MV-4-11 (cell line): Measurements from ENCODE around the gene MAST4.

Source experiments
- DNase-seq: peaks from one replicate; lab custom pipeline; 2025; lab: John Stamatoyannopoulos, UW

Gene MAST4

GRCh38 chr5:67190410-67190809, 594.2 kb downstream of the MAST4 start:
- DNase-seq = peak; percentile 22

- DNase-seq = no peak
Observed at GRCh38 chr5:67190861-67191260, 594.7 kb downstream of the MAST4 start.

DNA sequence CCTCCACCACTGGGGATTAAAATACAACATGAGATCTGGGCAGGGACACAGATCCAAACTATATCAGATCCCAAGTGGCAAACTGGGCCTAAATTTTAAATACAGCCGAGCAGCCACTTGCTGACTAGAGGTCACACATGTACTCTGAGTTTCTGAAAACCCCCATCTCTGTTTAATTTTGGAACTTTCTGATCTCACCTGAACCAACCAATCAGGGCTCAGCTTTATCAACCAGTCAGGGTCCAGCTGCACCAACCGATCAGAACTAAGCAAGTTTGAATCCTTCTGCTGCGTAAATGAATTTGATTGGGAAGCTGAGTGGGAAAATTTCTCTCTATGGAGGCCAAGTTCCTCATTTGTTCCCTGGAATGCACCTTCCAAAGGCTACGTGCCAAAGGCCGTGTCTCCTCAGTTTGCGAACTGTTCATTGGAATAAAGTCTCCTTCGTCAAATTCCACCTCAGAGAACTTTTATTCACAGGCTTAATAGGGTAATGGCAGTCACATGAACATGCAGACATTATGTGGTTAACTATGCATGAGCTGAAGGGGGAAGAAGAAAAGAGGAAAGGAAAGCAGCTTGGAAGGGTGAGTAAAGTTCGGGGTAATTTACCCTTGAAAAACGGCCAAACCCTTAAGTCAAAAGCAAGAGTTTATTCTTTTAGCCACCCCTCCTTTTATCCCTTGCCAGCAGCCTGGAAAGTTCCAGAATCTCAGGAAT, 596.7 kb downstream of the MAST4 start:
- DNase-seq = peak; percentile 92

- no peak for DNase-seq
Observed at GRCh38 chr5:67193439-67193807, 597.2 kb downstream of the MAST4 start.

DNA sequence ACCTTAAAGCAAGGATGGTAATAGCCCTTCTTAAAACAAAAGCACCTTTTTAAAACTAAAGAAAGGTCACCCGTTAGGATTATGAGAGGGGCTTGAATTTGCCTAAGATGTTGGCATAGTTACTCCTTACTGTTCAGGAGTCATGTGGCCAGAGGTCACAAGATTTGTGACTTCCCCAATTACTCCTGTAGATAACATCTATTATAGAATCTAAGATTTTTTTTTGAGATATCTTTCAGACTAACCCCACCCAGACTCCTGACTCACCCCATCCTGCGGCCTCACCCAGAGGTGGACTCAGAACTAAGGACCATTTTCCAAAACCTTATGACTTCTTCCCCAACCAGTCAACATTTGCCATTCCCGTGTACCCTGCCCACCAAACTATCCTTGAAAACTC, 598.0 kb downstream of the MAST4 start:
- peak; percentile 54 for DNase-seq

GRCh38 chr5:67195406-67196275, 599.4 kb downstream of the MAST4 start:
- peak; percentile 66 for DNase-seq

DNA sequence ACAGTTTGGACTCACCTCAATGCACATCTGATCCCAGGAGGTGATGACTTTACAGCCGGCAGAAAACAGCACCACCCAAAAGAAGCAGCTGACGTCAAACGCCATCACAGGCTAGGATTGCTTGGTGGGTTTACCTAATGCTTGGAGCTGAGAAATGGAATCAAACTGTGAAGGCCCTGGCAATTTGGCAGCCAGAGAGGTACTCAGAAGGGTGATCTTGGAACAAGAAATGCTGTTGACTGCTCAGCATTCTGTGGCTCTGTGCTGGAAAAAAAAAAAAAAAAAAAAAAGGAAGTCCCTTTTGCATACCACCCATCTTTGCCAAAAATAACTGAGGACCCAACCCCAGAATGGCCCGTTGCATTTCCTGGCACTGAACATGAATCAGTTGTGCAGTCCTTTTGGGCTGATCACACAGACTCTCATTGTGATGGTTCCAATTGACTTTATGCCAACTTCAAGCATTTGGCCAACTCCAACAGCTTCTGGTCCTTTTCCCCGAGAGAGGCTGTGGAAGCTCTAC, 600.4 kb downstream of the MAST4 start, which contains the start of gene CD180:
TSS of gene CD180 (minus strand) at position 263 of the 523 bp plus-strand sequence. CDS start at position 105, 158 bp downstream.
- peak; percentile 70 for DNase-seq

- DNase-seq = no peak
Observed at GRCh38 chr5:67197536-67197935, 601.3 kb downstream of the MAST4 start.

DNA sequence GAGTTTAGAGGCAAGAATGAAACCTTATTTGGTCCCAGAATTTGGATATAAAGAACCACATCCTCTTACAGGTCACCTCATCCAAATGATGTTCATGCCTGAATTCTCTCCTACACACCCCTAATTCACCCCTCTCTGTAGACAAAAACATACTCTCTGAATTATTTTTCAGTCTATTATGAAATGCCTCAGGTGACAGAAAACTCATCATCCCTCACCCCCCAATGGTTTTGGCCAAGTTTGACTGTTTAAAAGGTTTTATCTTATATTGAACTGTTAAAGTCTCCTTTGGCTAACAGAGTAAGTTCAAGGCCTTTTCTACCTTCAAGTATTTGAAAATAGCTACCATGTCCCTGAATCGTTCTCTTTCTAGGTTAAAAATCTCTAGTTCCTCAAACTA, 602.7 kb downstream of the MAST4 start:
- DNase-seq = no peak

DNA sequence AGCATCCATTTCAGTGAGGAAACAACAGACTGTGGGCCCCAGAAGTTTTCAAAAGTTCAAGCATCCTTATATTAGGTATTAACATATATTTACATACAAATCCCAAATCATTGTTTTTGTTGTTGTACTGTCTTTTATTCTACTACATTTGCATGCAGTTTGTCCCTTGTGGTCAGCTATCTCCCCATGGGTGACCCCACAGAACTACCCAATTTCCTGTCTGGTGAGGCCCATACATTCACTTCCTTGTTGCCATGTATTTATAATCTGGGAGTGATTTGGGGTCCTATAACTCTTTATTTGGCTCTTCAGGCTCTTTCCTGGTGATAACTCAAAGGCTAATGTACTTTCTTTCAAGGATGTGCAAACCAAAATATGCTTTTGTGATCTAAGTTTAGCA, 603.7 kb downstream of the MAST4 start:
- DNase-seq = peak; percentile 58

- DNase-seq = no peak
Observed at GRCh38 chr5:67200809-67201562, 604.8 kb downstream of the MAST4 start.

GRCh38 chr5:67201897-67202549, 605.8 kb downstream of the MAST4 start:
- peak; percentile 22 for DNase-seq

GRCh38 chr5:67202828-67203227, 606.6 kb downstream of the MAST4 start:
- peak; percentile 89 for DNase-seq

- peak; percentile 37 for DNase-seq
Observed at GRCh38 chr5:67203701-67204074, 607.5 kb downstream of the MAST4 start.

GRCh38 chr5:67204821-67205220, 608.6 kb downstream of the MAST4 start:
- DNase-seq = no peak

DNA sequence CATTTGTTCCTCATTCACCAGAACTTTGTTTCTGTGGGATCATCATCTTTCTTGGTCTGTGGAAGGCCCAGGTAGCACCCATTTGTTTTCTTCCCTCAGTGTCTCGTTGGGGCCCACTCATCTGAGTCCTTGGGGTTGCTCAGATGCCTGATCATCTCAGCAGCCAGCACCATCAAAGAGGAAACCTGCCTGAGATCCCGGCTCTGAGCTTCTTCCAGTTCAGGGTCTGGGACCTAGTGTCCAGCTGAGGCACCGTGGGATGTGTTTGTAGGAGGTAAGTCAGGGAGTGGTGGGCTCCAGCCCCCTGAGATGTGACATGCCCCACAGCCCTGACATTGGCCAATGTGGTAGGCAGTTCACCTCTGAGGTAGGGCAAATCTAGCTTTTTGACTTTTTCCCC, 609.8 kb downstream of the MAST4 start:
- no peak for DNase-seq

GRCh38 chr5:67206461-67206860, 610.3 kb downstream of the MAST4 start:
- DNase-seq = peak; percentile 59

DNA sequence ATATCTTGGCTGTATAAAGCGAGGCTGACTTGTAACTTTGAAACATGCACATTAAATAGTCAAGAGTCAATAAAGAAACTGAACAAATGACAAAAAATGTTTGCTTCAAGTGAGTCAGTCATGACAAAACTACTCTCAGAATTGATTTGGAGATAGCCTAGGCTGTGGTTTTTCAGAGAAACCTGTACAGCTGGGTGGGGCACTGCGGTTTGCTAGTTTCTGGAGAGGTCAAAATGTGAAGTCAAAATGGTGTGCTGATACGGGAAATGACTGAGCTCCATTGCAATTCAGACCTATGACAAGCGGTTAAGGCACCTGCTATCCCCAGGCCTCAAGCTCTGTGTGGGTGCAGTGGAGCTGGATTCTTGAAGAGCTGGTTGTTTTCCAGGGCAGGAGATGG, 610.7 kb downstream of the MAST4 start:
- DNase-seq = peak; percentile 97

GRCh38 chr5:67208403-67208802, 612.2 kb downstream of the MAST4 start:
- DNase-seq = no peak

- DNase-seq = peak; percentile 68
Observed at GRCh38 chr5:67209141-67209771, 613.1 kb downstream of the MAST4 start.

DNA sequence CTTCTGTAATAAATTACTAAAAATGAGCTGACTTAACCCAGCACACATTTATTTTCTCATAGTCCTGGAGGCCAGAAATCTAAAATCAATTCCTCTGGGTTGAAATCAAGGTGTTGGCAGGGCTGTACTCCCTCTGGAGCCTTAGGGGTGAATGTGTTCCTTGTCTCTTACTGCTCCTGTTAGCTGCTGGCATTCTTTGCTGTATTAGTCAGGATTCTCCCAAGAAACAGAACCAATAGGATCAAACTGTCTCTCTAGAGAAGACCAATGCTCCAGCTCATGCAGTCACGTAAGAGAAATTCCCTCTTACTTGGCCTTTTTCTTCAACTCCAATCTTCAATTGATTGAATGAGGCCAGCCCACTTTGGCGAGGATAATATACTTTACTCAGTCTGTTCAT, 615.7 kb downstream of the MAST4 start:
- no peak for DNase-seq
